ENCODE data around the gene DEPDC1. TPM values are rescaled to one million over a fixed set of nuclear protein-coding genes. Genes with fewer than 3 reads are reported as not detected.

The DEPDC1 gene
- polyA plus RNA-seq, 2 of the 4 experiments (the other 2 are of a cell fraction), result 18.2 to 33.6 TPM

- Histone ChIP-seq H3K4me3 (no peak overlapping the region), H3K9me3 (no peaks in the 10 kb centered on the region), H3K4me1 (no peaks in the 10 kb centered on the region), H3K4me2 (no peak overlapping the region), H3K27ac (no peak overlapping the region)
- POLR2A ChIA-PET, result no interaction called here
- CTCF ChIA-PET, result no interaction called here
- ATAC-seq (no peak), DNase-seq (ENCODE audit: low read depth in 1 of 2, low spot score in 1 of 2) (no peak), FAIRE-seq (no peak)
- no peak for TF ChIP-seq KDM5A (IDR thresholded peaks at IDR 0.05)
- TF ChIP-seq EHMT2 (IDR thresholded peaks at IDR 0.05; ENCODE audit: low read depth), result no peak
Measured at GRCh38 chr1:68538941-68539340, 42.1 kb upstream of the DEPDC1 start.

- Histone ChIP-seq H3K4me3 (no peak overlapping the region), H3K27ac (no peak overlapping the region), H3K4me2 (no peak overlapping the region), H3K9me3 (no peaks in the 10 kb centered on the region), H3K4me1 (no peaks in the 10 kb centered on the region)
- FAIRE-seq, result no peak
- POLR2A ChIA-PET, result no interaction called here
- WGBS (ENCODE audit: missing lambda C conversion rate), result 17% methylated on average over 3 of the region's 3 CpGs
- TF ChIP-seq HDAC2 (IDR thresholded peaks at IDR 0.05), result no peak
- no peak for TF ChIP-seq RARB (CRISPR knock-in tag; IDR thresholded peaks at IDR 0.05)
- no peak for TF ChIP-seq FOXS1 (CRISPR knock-in tag; IDR thresholded peaks at IDR 0.05)
- TF ChIP-seq ZSCAN20 (CRISPR knock-in tag; IDR thresholded peaks at IDR 0.05), result no peak
- TF ChIP-seq BCL3 (IDR thresholded peaks at IDR 0.05), result no peak
- CTCF ChIA-PET, result interaction anchor here (1.1 kb wide), 1 partner anchor 9 kb away, joined by 3 read pairs; no protein-coding TSS in a partner anchor
- DNase-seq (ENCODE audit: low read depth in 1 of 2, low spot score in 1 of 2), result no peak
- no peak for ATAC-seq
Measured at GRCh38 chr1:68528243-68528642, 31.4 kb upstream of the DEPDC1 start.

- ChIA-PET POLR2A (no interaction called here), CTCF (no interaction called here)
- ATAC-seq (no peak), FAIRE-seq (no peak), DNase-seq (ENCODE audit: low read depth in 1 of 2, low spot score in 1 of 2) (no peak)
- TF ChIP-seq JUN (IDR thresholded peaks at IDR 0.05), result no peak
- no peak for TF ChIP-seq ZNF302 (CRISPR knock-in tag; IDR thresholded peaks at IDR 0.05)
- TF ChIP-seq CHD2 (IDR thresholded peaks at IDR 0.05; ENCODE audit: low read length, partially characterized antibody), result no peak
- TF ChIP-seq, protein P1, sequence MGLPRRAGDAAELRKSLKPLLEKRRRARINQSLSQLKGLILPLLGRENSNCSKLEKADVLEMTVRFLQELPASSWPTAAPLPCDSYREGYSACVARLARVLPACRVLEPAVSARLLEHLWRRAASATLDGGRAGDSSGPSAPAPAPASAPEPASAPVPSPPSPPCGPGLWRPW (IDR thresholded peaks at IDR 0.05), result no peak
- no peak for TF ChIP-seq ESRRA (IDR thresholded peaks at IDR 0.05; ENCODE audit: borderline replicate concordance, low read length)
- TF ChIP-seq JUNB (IDR thresholded peaks at IDR 0.05), result no peak
- no peak for TF ChIP-seq HDAC2 (IDR thresholded peaks at IDR 0.05)
- TF ChIP-seq CHD4 (IDR thresholded peaks at IDR 0.05; ENCODE audit: borderline replicate concordance), result no peak
- Histone ChIP-seq H3K4me2 (no peak overlapping the region), H3K9me3 (no peaks in the 10 kb centered on the region), H3K4me3 (no peak overlapping the region), H3K4me1 (no peaks in the 10 kb centered on the region), H3K27ac (no peak overlapping the region)
- 34% methylated on average over 2 of the region's 2 CpGs for WGBS (ENCODE audit: missing lambda C conversion rate)
Measured at GRCh38 chr1:68525781-68526180, 28.9 kb upstream of the DEPDC1 start.

DNA sequence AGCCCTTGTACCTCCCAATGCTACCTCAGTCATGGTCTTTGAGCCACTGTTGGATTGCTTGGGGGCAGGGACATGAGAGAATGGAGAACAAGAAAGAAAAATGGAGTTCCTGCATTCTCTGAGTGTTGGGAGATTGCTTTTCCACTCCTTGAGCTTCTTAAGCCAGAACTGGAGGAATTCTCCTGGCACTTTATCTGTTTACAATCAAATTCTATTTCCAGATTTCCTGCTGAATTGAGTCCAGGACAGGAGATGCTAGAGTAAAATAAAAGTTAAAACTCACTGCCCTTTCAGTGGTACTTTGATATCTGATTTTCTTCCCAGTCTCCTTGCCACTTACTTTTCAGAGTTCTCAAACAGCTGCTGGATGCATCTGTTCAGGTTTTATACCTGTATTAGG lies 24.4 kb upstream of the DEPDC1 start:
- no peaks in the 10 kb centered on the region for H3K4me1 ChIP-seq
- DNase-seq (ENCODE audit: low read depth in 1 of 2, low spot score in 1 of 2) (no peak), FAIRE-seq (no peak), ATAC-seq (no peak)
- no peak overlapping the region for H3K4me2 ChIP-seq
- TF ChIP-seq, protein P1 (IDR thresholded peaks at IDR 0.05), result no peak
- no peak for TF ChIP-seq EP300 (IDR thresholded peaks at IDR 0.05)
- H3K9me3 ChIP-seq, result no peaks in the 10 kb centered on the region
- CTCF ChIA-PET, result no interaction called here
- no peak overlapping the region for H3K27ac ChIP-seq
- H3K4me3 ChIP-seq, result no peak overlapping the region
- POLR2A ChIA-PET, result no interaction called here

DNA sequence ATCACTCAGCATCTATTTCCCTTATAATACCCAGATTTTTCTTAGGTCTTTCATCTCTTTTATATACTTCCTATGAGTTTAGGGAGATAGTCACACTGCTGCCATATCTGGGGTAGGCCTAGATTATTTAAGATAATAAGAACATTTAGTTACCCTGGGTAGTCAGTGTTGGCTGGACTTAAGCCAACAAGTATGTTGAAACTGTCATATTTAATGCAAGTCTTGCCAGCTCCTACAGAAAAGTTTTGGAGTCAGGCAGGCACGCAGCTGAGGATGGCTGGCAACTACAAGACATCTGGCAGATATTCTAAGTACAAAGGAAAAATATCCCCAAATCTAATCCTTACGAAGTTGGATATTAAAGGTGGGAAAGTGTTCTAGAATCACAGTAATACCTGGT lies 19.2 kb upstream of the DEPDC1 start:
- FAIRE-seq (no peak), DNase-seq (ENCODE audit: low read depth in 1 of 2, low spot score in 1 of 2) (no peak), ATAC-seq (no peak)
- Histone ChIP-seq H3K9me3 (no peaks in the 10 kb centered on the region), H3K4me1 (no peaks in the 10 kb centered on the region), H3K4me2 (no peak overlapping the region), H3K4me3 (no peak overlapping the region), H3K27ac (no peak overlapping the region)
- ChIA-PET CTCF (no interaction called here), POLR2A (no interaction called here)
- WGBS (ENCODE audit: missing lambda C conversion rate), result 28% methylated on average over 2 of the region's 2 CpGs
- TF ChIP-seq EHMT2 (IDR thresholded peaks at IDR 0.05; ENCODE audit: low read depth) (no peak), NR3C1 (IDR thresholded peaks at IDR 0.05) (no peak), MYC (IDR thresholded peaks at IDR 0.05; ENCODE audit: borderline replicate concordance, low read length) (no peak), FOSB (CRISPR knock-in tag; IDR thresholded peaks at IDR 0.05) (no peak), JUN (IDR thresholded peaks at IDR 0.05) (no peak), CHD2 (IDR thresholded peaks at IDR 0.05; ENCODE audit: low read length, partially characterized antibody) (no peak), PHF8 (IDR thresholded peaks at IDR 0.05; ENCODE audit: borderline replicate concordance, low read depth) (no peak), KDM5A (IDR thresholded peaks at IDR 0.05) (no peak), HEYL (CRISPR knock-in tag; IDR thresholded peaks at IDR 0.05) (no peak), NPAS2 (CRISPR knock-in tag; IDR thresholded peaks at IDR 0.05; ENCODE audit: borderline replicate concordance) (no peak)
- TF ChIP-seq, protein P2, sequence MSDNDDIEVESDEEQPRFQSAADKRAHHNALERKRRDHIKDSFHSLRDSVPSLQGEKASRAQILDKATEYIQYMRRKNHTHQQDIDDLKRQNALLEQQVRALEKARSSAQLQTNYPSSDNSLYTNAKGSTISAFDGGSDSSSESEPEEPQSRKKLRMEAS (IDR thresholded peaks at IDR 0.05), result no peak

All from A549 (cell line).